RPMI7951 (cell line): Measurements from ENCODE around the gene KCNQ1. TPM values are rescaled to one million over a fixed set of nuclear protein-coding genes. Genes with fewer than 3 reads are reported as not detected.

Source experiments
- DNase-seq: peaks from one replicate; pipeline ENCODE4 v3.0.0-alpha.2; 2012; ENCODE audit warnings: low read depth
- total RNA-seq: library from RNA; depleted of rRNA; stranded (reverse); fragments of >200 nt; shearing (Covaris generic); gene quantifications from 2 replicates; pipeline ENCODE4 v1.2.3, GENCODE V29; 2014

KCNQ1 gene
- total RNA-seq, 1 experiment from 2014 or later = not detected

DNA sequence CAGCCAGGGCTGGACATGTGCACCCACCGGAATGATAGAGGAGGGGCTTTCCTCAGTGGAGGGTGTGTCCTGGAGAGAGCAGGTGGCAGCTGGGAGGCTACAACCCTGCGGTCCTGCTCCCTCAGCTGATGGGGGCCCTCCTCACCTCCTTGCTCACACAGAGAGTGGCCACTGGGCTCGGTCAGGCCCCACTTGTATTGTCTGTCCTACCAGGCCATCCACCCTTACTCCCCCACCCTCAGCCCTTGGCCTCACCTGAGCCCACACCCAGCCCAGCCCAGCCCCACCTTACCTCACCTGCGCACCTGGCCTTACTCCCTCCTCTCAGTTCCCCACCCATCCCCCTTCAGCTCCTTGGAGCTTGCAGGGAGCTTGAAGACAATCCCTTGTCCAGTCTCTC is 3.6 kb upstream of the KCNQ1 start:
- DNase-seq = no peak

DNA sequence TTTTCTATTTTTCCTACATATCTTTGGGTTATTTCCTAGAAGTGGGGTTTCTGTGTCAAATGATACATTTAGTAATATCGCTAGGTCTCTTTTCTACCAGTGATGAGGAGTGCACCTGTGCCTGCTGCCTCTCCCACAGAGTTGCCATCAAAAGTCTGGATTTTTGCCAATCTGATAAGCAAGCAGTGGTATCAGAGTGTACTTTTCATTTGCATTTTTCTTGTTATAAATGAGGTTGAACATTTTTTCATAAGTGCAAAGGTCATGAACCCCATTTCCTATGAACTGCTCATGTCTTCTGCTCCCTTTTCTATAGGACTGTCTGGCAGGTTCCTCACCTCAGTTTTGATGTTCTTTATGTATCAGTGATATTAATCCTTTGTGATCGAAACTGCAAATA is 2.2 kb upstream of the KCNQ1 start:
- DNase-seq = no peak

DNA sequence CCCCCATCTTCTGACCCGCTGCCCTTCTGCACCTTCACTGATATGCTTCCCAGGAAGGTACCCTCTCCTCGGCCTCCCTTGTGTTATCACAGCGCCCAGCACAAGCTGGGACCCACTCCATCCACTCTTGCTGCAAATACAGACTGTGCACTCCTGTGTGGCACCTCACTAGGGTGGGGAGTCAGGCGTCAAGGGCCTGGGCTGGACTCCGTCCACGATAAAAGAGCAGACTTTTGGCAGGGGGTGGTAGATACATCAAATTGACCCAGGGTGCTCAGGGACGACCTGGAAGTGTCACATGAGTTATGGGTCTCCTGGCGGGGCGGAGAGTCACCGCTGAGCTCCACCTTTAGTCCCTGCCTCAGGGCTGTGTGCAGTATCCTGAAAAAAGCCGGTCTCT is 1.4 kb upstream of the KCNQ1 start:
- DNase-seq = no peak

- no peak for DNase-seq
Observed at GRCh38 chr11:2443881-2444820, 657 bp upstream of the KCNQ1 start, which contains the start of gene TRPM5. TSS of gene TRPM5 (minus strand) at chr11:2444514. CDS start at chr11:2423036, 21,478 bp downstream.

- DNase-seq = no peak
Observed at GRCh38 chr11:2445746-2446551, 1.1 kb downstream of the KCNQ1 start.

DNA sequence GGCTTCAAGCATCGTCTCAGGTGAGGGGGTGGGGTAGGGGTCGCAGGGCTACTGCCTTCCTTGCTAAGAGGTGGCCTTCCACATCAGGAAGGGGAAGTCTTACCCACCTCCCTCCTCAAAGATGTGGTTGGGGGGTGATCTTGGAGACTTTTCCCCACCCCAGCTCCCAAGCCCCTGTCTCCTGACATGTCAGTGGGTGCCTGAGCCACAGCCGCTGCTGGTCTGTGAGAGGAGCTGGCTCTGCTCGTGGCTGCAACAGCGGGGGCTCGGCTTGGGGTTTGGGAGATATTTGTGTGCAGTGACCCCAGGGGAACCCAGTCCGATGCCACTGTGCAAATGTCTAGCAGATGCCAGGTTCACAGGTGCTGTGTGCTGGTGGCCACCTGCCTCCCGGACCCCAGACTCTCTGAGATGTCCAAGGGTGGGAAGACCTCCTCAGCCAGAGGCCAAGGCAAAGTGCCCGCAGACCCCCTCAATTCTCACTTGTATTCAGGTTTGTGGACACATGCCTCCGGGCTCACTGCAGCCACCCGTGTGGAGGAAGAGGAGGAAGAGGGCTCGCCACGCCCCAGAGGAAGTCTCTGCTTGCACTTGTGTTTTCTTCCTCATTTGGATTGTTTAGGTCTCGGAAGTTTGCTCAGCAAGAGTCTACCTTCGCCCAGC is 1.9 kb downstream of the KCNQ1 start:
- no peak for DNase-seq

- DNase-seq = no peak
Observed at GRCh38 chr11:2447253-2447950, 2.6 kb downstream of the KCNQ1 start.

- DNase-seq = no peak
Observed at GRCh38 chr11:2447951-2448650, 3.3 kb downstream of the KCNQ1 start.

DNA sequence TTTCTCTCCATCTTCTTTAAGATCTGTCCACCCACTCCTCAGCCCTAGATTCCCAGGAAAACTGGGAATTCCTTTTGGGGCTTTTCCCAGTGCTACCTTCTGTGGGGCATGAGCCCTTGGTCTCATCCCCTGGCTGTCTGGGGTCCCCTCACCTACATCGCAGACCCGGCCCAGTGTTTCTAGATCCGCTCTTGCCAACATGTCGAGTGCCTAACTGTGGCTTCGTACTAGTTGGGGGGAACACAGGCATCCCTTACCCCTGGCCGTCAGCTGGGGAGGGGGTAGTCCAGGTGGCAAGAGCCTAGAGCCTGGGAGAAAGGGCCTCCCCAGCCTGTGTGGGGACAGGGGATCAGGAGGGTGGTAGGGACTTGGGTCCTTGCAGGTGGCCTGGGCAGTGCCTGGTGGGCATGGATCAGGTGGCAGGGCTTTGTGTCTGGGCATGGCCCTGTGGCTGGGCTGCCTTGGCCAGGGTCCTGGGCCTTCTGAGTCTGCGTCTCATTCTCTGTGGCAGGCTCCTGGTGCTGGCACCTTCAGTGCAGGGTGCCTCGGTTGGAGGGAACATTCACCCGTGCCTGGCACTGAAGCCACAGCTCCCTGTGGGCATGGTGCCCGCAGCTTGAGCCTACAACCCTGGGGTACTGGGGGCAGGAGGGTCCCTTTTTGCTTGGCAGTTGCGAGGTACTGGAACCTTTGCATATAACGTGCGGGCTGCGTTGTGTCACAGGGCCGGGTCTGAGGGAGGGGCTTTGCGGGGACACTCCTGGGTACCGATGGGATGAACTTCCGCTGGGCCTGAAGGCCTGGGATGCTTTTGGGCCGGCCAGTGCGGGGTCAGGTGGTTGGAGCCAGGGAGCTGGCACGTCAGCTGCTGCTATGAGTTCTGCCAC is 4.1 kb downstream of the KCNQ1 start:
- DNase-seq = no peak

DNA sequence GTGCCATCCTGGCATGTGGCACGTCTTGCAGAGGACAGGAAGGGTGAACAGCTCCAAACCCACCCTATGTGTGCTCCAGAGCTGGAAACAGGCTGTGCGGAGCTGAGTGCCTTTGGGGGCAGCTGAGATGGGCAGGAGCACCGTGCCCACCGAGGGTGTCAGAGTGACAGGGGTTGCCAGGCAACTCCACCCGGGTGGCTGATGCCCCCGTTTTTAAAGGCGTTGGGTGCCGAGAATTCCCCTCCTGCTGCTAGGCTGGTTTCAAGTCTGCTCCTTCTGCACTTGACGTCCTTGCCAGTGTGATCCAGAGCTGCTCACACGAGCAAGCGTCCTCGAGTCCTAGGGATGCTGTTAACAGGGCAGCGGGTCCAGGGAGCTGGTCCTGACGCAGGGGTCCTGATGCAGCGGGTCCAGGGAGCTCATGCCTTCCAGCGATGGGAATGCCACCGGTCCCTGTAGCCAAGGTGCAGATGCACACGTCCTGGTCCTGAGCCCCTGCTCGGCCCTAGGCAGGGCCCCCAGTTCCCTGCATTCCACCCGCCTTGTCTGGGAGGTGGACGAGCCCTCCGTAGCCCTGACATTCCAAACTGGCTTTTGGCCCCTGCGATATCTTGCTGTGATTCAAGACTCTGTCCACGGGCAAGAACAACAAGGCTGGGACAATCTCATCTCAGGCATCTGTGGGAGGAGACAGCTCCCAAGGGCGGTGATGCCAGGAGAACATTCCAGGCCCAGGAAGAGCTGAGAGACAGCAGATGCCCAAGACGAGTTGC is 4.9 kb downstream of the KCNQ1 start:
- no peak for DNase-seq

DNA sequence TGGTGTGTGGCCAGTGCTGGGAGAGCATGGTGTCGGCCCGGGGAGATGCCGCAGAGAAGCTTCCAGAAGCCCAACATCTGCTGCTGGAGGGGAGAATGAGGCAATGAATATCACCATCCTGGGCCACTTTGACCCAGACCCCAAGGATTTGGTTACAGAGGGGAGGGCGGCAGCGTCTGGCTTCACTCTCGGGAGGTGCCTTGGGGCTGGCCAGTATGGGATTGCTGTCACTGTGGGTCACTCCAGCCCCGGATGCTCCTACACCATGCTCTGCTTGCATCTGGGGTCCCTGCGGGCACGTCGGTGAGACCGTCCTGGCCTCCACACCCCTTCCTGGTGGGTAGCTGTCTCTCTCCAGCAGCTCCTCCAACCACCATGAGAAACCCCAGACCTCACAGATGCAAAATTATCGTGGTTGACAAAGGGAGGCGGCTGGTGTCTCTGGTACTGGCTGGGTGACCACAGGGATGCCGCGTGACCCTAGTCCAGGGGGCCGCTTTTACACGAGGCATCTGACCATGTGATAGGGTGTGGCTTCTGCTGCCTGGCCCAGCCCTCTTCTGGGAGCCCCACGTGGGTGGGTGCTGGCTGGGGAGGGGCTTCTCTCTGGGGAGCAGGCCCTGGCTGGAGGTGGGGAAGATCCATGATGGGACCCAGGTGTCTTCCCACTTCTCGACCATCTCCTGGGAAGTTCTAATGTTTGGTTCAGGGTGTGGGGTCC is 5.7 kb downstream of the KCNQ1 start:
- no peak for DNase-seq

- no peak for DNase-seq
Observed at GRCh38 chr11:2451336-2451735, 6.5 kb downstream of the KCNQ1 start.

DNA sequence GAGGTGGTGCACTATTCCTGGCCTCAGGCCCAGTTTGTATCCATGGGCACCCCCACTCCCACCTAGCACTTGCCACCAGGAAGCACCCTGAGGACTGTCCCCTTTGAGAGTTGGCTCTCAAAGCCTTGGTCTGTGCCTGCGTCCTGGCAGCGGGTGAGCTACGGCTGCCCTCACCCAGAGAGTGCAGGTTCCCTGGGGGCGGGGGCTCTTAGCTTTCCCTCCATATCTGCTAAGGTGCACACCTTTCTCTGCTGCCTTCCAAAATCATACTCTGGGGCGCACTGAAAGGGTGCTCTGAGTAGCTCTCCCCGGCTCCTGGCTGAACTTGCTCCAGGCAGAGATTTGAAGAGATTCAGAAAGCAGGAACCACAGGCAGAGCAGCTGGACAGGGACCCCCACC is 7.1 kb downstream of the KCNQ1 start:
- DNase-seq = no peak

- DNase-seq = no peak
Observed at GRCh38 chr11:2452321-2453012, 7.7 kb downstream of the KCNQ1 start.

GRCh38 chr11:2453436-2453835 is 8.6 kb downstream of the KCNQ1 start:
- no peak for DNase-seq

DNA sequence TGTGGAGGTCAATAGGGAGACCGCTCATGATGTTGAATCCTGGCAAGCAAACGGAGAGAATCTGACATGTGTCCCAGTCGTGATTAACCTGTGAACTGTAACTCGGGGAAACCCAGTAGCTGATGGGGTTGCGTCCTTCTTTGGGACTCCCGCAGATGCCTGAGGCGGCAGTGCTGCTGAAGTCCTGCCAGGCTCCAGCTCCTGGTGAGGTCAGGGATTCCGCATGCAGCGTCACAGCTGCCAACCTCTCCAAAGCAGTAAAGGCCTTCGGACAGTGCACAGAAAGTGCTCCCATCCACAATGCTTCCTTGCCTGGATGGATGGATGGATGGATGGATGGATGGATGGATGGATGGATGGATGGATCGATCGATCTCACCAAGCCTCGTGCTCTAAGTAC is 13.5 kb downstream of the KCNQ1 start:
- no peak for DNase-seq

DNA sequence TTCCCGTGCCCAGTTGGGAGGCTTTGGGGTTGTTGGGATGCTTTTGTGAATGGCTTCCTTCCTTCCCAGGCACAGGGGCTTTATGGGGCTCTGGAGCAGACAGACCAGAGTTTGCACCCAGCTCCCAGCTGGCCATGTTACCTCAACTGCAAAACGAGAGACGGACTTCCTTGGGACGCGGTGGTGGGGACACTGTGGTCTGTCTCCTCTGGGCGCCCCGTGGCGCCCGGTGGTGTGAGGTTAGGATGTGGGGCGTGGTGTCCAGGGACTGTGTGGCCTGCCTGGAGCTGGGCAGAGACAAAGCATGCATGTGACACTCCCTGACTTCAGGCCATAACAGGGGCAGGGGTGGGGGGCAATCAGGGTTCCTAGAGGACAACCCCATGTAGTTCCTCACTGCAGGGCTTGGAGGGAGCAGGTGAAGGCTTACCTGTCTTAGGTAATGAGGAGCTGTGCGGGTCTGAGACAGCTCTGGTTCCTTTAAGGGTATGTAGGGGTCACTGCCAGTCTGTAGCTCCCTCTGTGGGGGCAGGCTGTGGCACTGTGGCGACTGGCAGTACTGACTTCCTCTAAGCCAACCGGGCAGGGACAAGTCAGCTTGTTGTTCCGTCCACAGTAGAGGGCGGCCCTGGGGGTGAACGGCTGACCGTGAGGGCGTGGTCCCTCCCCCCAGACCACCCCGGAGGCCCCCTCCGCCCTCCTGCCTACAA is 14.4 kb downstream of the KCNQ1 start:
- DNase-seq = no peak
